HG02973 (cell line): ENCODE measurements around the gene SNRNP40.

Source experiments
- ATAC-seq: cut with Tn5 transposase; IDR thresholded peaks from one replicate; pipeline ENCODE4 v1.9.1; 2021; ENCODE audit warnings: moderate library complexity; ENCODE audit not compliant: unreplicated experiment

Gene SNRNP40

DNA sequence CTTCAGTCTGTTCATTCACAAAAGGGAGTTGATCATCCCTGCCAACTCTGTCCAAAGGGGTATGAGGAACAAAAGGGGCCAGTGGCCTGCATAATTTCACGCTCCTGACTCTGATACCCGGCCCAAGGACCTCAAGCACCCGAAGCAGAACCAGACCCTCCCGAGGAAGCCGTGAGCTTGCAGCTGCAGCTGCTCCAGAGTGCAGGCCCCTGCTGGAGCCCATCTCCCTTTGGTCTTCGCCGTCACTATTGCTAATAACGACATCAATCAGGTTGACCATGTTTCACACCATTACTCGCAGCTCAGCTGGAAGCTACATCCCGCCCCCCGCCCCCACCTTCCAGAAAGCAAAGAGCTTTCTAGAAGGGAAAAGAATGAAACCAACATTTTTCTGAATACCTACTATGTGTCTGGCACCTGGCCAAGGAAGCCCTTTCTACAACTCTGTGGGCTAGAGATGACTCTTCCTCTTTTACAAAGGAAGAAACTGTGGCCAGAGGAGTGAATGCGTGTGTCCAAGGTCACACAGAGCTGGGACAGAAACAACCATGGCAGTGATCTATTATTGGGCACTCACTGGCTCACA, 62.4 kb downstream of the SNRNP40 start:
- ATAC-seq, result no peak

GRCh38 chr1:31232689-31233088, 63.9 kb downstream of the SNRNP40 start:
- ATAC-seq, result no peak

GRCh38 chr1:31231802-31232201, 64.8 kb downstream of the SNRNP40 start:
- ATAC-seq, result no peak

GRCh38 chr1:31230378-31230777, 66.2 kb downstream of the SNRNP40 start:
- no peak for ATAC-seq

DNA sequence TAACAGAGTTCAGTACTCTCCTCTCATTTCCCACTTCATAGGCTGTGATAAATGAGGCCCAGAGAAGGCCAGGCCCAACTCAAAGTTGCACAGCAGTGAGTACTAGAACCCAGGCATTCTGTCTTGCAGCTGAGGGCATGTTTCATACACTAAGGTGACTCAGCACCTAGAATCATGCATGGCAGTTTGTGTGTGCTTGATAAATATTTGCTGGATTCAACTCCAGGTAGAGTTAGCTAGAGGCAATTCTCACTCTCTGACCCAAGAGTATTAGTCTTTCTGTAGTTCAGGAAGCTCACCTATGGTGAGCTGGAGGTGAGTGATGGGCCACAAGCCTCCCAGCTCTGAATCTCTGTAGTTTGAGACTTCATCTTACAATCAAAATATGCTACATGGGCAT, 67.6 kb downstream of the SNRNP40 start:
- no peak for ATAC-seq

- ATAC-seq, result no peak
These were observed 68.6 kb downstream of the SNRNP40 start for GRCh38 chr1:31227891-31228568.

DNA sequence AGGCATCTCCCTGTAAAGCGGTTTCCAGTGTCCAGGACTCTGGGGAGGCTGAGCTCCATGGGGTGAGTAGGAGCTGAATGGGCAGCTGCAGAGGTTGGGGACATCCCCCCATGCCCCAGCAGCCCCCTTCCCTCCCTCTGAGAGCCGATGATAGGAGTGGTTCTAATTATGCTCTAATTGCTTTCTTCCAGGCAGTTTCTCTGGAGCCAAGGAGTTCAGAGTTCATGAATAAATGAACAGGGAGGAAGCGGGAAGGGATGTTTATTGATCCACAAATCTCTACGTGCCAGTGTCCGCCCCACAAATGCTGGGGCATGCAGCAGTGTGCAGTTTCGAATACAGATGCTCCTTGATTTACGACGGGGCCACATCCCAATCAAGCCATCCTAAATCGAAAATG, 72.5 kb downstream of the SNRNP40 start:
- no peak for ATAC-seq

- ATAC-seq, result no peak
These were observed 74.4 kb downstream of the SNRNP40 start for GRCh38 chr1:31222176-31222575.

- no peak for ATAC-seq
These were observed 75.5 kb downstream of the SNRNP40 start for GRCh38 chr1:31221072-31221471.

GRCh38 chr1:31219489-31219888, 77.1 kb downstream of the SNRNP40 start:
- ATAC-seq, result no peak

DNA sequence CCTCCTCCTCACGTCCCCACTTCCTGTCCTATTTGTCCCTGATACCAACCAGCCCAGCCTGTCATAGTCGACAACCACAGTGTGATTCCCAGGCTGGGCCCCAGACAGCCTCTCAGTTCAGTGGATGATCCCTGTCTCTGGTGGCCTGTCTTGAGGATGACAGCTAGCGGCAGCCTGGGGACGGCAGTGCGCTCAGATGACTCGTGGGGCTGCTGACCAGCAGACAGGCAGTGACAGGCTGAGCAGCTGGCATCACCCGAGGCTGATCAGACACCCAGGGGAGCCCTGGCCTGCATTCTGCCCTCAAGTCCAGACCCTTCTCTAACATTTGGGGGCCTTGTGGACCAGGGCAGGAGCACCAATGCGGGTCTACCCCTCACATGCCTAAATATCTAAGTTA, 77.9 kb downstream of the SNRNP40 start:
- ATAC-seq, result no peak

GRCh38 chr1:31216016-31216415, 80.6 kb downstream of the SNRNP40 start:
- no peak for ATAC-seq

DNA sequence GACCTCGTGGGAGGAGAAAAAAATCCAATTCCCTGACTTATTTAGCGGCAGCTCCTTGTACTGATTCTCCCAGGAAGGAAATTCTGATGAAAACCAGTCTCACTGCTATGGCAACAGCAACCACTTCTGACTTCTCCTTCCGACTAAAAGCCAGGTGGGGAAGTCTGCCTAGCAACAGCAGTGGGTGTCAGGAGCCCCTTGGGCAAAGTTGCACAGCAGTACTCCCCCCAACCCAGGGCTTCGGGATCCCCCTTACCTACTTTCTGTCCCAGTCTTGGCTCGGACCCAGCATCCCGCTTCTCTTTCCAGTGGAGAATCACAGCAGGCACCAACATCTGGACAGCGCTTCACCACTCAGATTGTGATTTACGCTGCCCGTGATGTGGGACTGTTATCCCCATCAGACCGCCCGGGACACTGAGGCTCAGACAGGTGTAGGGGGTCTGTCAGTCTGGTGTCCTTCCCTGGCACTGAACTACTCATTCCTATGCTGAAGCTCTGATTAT, 81.5 kb downstream of the SNRNP40 start:
- ATAC-seq, result no peak

DNA sequence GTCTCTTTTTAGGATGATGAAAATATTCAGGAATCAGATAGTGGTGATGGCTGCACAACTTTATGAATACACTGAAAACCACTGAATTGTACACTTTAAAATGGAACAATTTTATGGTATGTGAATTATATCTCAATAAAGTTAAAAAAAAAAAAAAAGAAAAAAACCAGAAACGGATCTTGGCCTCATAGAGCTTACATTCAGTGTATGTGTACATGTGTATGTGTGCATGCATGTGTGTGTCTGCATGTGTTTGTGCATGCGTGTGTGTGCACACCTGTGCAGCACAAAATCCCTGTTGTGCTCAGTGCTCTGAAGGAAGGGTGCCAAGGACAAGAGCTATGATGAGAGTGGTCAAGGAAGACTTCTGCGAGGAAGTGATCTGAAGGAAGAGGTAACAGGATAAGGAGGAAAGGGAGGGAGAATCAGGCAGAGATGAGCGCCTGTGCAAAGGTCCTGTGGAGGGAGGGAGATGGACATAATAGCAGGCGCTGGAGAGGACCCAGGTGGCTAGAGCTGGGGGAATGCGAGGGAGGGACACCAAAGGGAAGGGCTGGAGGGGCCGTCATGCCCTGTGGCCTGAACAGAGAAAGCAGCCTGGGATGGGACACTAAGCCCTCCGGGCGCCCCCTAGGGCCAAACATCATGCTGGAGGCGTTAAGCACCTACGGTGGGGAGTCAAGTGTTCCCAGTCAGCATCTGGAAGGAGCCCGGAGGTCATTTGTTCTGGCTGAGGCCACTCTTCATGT, 82.1 kb downstream of the SNRNP40 start:
- no peak for ATAC-seq
